ENCODE results near the gene ABHD1.

Gene ABHD1

GRCh38 chr2:27136751-27137150 is 13.1 kb downstream of the ABHD1 start:
- DNase-seq (ENCODE audit: low spot score) = no peak

GRCh38 chr2:27137322-27137935 is 13.8 kb downstream of the ABHD1 start:
- no peak for DNase-seq (ENCODE audit: low spot score)

GRCh38 chr2:27138111-27138510 is 14.5 kb downstream of the ABHD1 start:
- DNase-seq (ENCODE audit: low spot score) = no peak

GRCh38 chr2:27139310-27139709 is 15.7 kb downstream of the ABHD1 start, which contains the start of gene PRR30:
Gene PRR30, minus strand, starts transcription at chr2:27139410. Its CDS starts 1,081 bp downstream, at chr2:27138329.
- no peak for DNase-seq (ENCODE audit: low spot score)

GRCh38 chr2:27143285-27143684 is 19.7 kb downstream of the ABHD1 start:
- DNase-seq (ENCODE audit: low spot score) = no peak

GRCh38 chr2:27145682-27146081 is 22.1 kb downstream of the ABHD1 start:
- no peak for DNase-seq (ENCODE audit: low spot score)

- no peak for DNase-seq (ENCODE audit: low spot score)
Measured at GRCh38 chr2:27147935-27148334, 24.3 kb downstream of the ABHD1 start.

GRCh38 chr2:27148801-27149439 is 25.3 kb downstream of the ABHD1 start, which contains the start of gene TCF23:
Gene TCF23, plus strand, starts transcription at chr2:27149004. Its CDS starts 130 bp downstream, at chr2:27149134.
- no peak for DNase-seq (ENCODE audit: low spot score)

- DNase-seq (ENCODE audit: low spot score) = no peak
Measured at GRCh38 chr2:27149570-27150405, 26.2 kb downstream of the ABHD1 start.

- no peak for DNase-seq (ENCODE audit: low spot score)
Measured at GRCh38 chr2:27150639-27151230, 27.1 kb downstream of the ABHD1 start.

GRCh38 chr2:27152102-27152795 is 28.6 kb downstream of the ABHD1 start:
- DNase-seq (ENCODE audit: low spot score) = no peak

GRCh38 chr2:27152796-27153464 is 29.3 kb downstream of the ABHD1 start:
- DNase-seq (ENCODE audit: low spot score) = no peak

- DNase-seq (ENCODE audit: low spot score) = no peak
Measured at GRCh38 chr2:27154488-27154887, 30.9 kb downstream of the ABHD1 start.

- DNase-seq (ENCODE audit: low spot score) = no peak
Measured at GRCh38 chr2:27155069-27155520, 31.5 kb downstream of the ABHD1 start.

GRCh38 chr2:27158468-27158867 is 34.9 kb downstream of the ABHD1 start:
- no peak for DNase-seq (ENCODE audit: low spot score)

GRCh38 chr2:27159271-27159670 is 35.7 kb downstream of the ABHD1 start:
- DNase-seq (ENCODE audit: low spot score) = no peak

- no peak for DNase-seq (ENCODE audit: low spot score)
Measured at GRCh38 chr2:27160191-27160590, 36.6 kb downstream of the ABHD1 start.

GRCh38 chr2:27162151-27163121 is 38.8 kb downstream of the ABHD1 start:
- no peak for DNase-seq (ENCODE audit: low spot score)

GRCh38 chr2:27164960-27165763 is 41.5 kb downstream of the ABHD1 start:
- no peak for DNase-seq (ENCODE audit: low spot score)
